SK-N-SH (cell line): ENCODE measurements around the gene SAP30BP.

Source experiments
- EP300 ChIP-seq, 2 experiments: IDR thresholded peaks; 2 replicates each; pipeline versions ENCODE4 v1.4.0 to v1.6.1; 2012; ENCODE audit warnings: borderline replicate concordance in 1 of 2, low read depth in 1 of 2, low read length in 1 of 2
- EZH2phosphoT487 ChIP-seq: fragments of 200-600 bp; sonication (generic); IDR thresholded peaks from 2 replicates; pipeline ENCODE4 v1.6.1; 2017; ENCODE audit warnings: low read depth, mixed run types, mild to moderate bottlenecking, antibody characterized with exemption, moderate library complexity, borderline replicate concordance
- FOSL2 ChIP-seq: IDR thresholded peaks from 2 replicates; pipeline ENCODE4 v1.4.0; 2012; ENCODE audit warnings: low read depth, mild to moderate bottlenecking, moderate library complexity, borderline replicate concordance
- GATA2 ChIP-seq: sonication (generic); formaldehyde crosslinking; IDR thresholded peaks from 2 replicates; pipeline ENCODE4 v1.5.0; 2020; ENCODE audit warnings: mild to moderate bottlenecking, missing genetic modification reagents
- RAD21 ChIP-seq: IDR thresholded peaks from 2 replicates; pipeline ENCODE4 v1.6.1; 2012; ENCODE audit warnings: mild to moderate bottlenecking, low read length
- RCOR1 ChIP-seq: fragments of 150-350 bp; IDR thresholded peaks from 2 replicates; pipeline ENCODE4 v1.6.1; 2017; ENCODE audit warnings: antibody characterized with exemption, low read length
- RFX5 ChIP-seq: IDR thresholded peaks from 2 replicates; pipeline ENCODE4 v1.6.1; 2012; ENCODE audit warnings: mild to moderate bottlenecking, improper control_type of control experiment, low read length
- RXRA ChIP-seq: IDR thresholded peaks from 2 replicates; pipeline ENCODE4 v1.4.0; 2012; ENCODE audit warnings: low read depth, mild to moderate bottlenecking, borderline replicate concordance
- TAF1 ChIP-seq: IDR thresholded peaks from 2 replicates; pipeline ENCODE4 v1.6.1; 2012; ENCODE audit warnings: low read depth, mild to moderate bottlenecking, low read length, moderate library complexity, borderline replicate concordance
- TF ChIP-seq, protein P1 (sequence below): fragments of 200-600 bp; sonication (generic); IDR thresholded peaks from 2 replicates; pipeline ENCODE4 v1.6.1; 2017; ENCODE audit warnings: antibody characterized with exemption, mild to moderate bottlenecking, moderate library complexity
- TF ChIP-seq, protein P2 (sequence below): fragments of 150-350 bp; IDR thresholded peaks from 2 replicates; pipeline ENCODE4 v1.6.1; 2017; ENCODE audit warnings: antibody characterized with exemption, low read length, low read depth, borderline replicate concordance
- TF ChIP-seq, protein P3 (sequence below): IDR thresholded peaks from 2 replicates; pipeline ENCODE4; 2012

DNA sequence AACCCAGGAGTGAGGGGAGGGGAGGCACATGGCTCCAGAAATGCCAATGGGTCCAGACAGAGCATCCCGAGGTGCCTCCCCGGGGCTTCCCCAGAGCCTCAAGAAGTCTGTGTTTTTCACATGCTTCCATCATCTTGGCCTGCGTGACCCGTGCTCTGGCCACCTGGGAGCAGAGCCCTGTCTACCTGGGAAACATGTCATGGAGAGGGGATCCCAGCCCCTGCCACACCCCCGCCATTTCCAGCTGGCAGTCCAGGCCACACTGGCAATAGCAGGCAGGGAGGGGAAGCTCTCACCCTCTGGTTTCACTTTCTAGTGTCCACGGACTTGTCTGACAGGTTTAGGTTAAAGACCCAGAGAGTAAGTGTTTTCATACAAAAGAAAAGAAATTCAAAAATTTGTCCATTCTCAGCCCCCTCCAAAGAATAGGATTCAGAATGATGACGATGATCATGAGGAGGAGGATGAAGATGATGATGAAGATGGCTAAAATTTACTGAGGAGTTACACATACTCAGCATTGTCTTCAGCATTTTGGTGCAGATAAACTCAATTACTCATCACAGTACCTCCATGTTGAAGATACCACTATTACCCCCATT is 24.9 kb upstream of the SAP30BP start:
- TF ChIP-seq, protein P1, sequence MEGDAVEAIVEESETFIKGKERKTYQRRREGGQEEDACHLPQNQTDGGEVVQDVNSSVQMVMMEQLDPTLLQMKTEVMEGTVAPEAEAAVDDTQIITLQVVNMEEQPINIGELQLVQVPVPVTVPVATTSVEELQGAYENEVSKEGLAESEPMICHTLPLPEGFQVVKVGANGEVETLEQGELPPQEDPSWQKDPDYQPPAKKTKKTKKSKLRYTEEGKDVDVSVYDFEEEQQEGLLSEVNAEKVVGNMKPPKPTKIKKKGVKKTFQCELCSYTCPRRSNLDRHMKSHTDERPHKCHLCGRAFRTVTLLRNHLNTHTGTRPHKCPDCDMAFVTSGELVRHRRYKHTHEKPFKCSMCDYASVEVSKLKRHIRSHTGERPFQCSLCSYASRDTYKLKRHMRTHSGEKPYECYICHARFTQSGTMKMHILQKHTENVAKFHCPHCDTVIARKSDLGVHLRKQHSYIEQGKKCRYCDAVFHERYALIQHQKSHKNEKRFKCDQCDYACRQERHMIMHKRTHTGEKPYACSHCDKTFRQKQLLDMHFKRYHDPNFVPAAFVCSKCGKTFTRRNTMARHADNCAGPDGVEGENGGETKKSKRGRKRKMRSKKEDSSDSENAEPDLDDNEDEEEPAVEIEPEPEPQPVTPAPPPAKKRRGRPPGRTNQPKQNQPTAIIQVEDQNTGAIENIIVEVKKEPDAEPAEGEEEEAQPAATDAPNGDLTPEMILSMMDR = no peak
- no peak for TF ChIP-seq FOSL2
- no peak for TF ChIP-seq RAD21
- TF ChIP-seq, protein P2, sequence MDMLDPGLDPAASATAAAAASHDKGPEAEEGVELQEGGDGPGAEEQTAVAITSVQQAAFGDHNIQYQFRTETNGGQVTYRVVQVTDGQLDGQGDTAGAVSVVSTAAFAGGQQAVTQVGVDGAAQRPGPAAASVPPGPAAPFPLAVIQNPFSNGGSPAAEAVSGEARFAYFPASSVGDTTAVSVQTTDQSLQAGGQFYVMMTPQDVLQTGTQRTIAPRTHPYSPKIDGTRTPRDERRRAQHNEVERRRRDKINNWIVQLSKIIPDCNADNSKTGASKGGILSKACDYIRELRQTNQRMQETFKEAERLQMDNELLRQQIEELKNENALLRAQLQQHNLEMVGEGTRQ = no peak
- no peak for TF ChIP-seq TAF1
- TF ChIP-seq EP300 (IDR thresholded peaks at IDR 0.05; ENCODE audit: borderline replicate concordance in 1 of 2, low read depth in 1 of 2, low read length in 1 of 2) = no peak
- TF ChIP-seq, protein P3, sequence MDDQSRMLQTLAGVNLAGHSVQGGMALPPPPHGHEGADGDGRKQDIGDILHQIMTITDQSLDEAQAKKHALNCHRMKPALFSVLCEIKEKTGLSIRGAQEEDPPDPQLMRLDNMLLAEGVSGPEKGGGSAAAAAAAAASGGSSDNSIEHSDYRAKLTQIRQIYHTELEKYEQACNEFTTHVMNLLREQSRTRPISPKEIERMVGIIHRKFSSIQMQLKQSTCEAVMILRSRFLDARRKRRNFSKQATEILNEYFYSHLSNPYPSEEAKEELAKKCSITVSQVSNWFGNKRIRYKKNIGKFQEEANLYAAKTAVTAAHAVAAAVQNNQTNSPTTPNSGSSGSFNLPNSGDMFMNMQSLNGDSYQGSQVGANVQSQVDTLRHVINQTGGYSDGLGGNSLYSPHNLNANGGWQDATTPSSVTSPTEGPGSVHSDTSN = no peak
- TF ChIP-seq RCOR1 = no peak
- TF ChIP-seq RXRA = no peak
- TF ChIP-seq RFX5 = no peak
- no peak for TF ChIP-seq EZH2phosphoT487
- TF ChIP-seq GATA2 (CRISPR knock-in tag) = no peak
